ENCODE measurements around the gene PRKCA. TPM values are rescaled to one million over a fixed set of nuclear protein-coding genes. Genes with fewer than 3 reads are reported as not detected.

Gene PRKCA
- total and polyA plus RNA-seq, 9 of the 15 experiments (the other 6 are each of a cell fraction or from before 2014, with no cell fraction given) = 3.2 to 33.0 (median 17.8) TPM

GRCh38 chr17:66277191-66277590, 25.2 kb upstream of the PRKCA start:
- DNase-seq (ENCODE audit: extremely low read depth in 1 of 4, low spot score in 3 of 4) (no peak), ATAC-seq (no peak), FAIRE-seq (no peak)
- ChIA-PET CTCF (ENCODE audit: low intra/inter-chr PET ratio) (interaction anchor here (0.8 kb wide), 1 partner anchor 22 kb away, joined by 3 read pairs; no protein-coding TSS in a partner anchor), POLR2A (interaction anchor here (1.2 kb wide), 1 partner anchor 16 kb away, joined by 3 read pairs; no protein-coding TSS in a partner anchor)
- H3K79me2 ChIP-seq (ENCODE audit: control insufficient read depth, insufficient read depth, low read length) = no peaks in the 10 kb centered on the region
- H4K20me1 ChIP-seq (replicated peaks; ENCODE audit: control insufficient read depth, insufficient read depth, low read length) = peaks cover 2% of the 10 kb centered on the region; the same call in 1 of the 2 replicates
- WGBS (ENCODE audit: insufficient coverage, low coverage, missing lambda C conversion rate) = 9% methylated on average over 2 of the region's 2 CpGs
- no peak overlapping the region for H3K4me3 ChIP-seq
- peaks cover 0 to 28% of the 10 kb centered on the region in 2 experiments; a peak in 4 of 5 replicates for H3K4me1 ChIP-seq (replicated peaks in 1 of 2; ENCODE audit: control insufficient read depth in 2 of 2, insufficient read depth in 2 of 2, low read length in 2 of 2)
- H2AFZ ChIP-seq (ENCODE audit: low read depth, low read length) = no peak overlapping the region
- H3K9me3 ChIP-seq (replicated peaks; ENCODE audit: control insufficient read depth, insufficient read depth, low read depth, low read length) = no peaks in the 10 kb centered on the region
- H3K27ac ChIP-seq (ENCODE audit: extremely low read depth, low read depth, low read length) = no peak overlapping the region
- H3K9ac ChIP-seq (ENCODE audit: insufficient read depth in 1 of 2, low read depth in 2 of 2, low read length in 2 of 2) = no peak overlapping the region
- in situ Hi-C loops (cut with MboI) (no loop called here), intact Hi-C loops (cut with micrococcal nuclease) (no loop called here)
- no TSS peak for BruUV-seq (replicated peaks)
- H3K9me1 ChIP-seq (ENCODE audit: control insufficient read depth, insufficient read depth, low read length) = no peaks in the 10 kb centered on the region
- H3K27me3 ChIP-seq (ENCODE audit: control insufficient read depth in 2 of 2, insufficient read depth in 2 of 2, low read length in 2 of 2) = no peaks in the 10 kb centered on the region
- no peaks in the 10 kb centered on the region for H3K36me3 ChIP-seq (ENCODE audit: control insufficient read depth, insufficient read depth, low read length)
- no peak overlapping the region for H3K4me2 ChIP-seq (ENCODE audit: insufficient read depth, low read length)
- TF ChIP-seq YY1 (IDR thresholded peaks at IDR 0.05; ENCODE audit: borderline replicate concordance in 1 of 3, control insufficient read depth in 1 of 3, extremely low read depth in 1 of 3, insufficient read depth in 3 of 3, insufficient read length in 1 of 3, insufficient replicate concordance in 2 of 3, low read depth in 1 of 3, low read length in 2 of 3) (no peak), ZBTB12 (CRISPR knock-in tag; IDR thresholded peaks at IDR 0.05) (no peak), FOXJ3 (CRISPR knock-in tag; IDR thresholded peaks at IDR 0.05) (no peak), ARHGAP35 (IDR thresholded peaks at IDR 0.05; ENCODE audit: partially characterized antibody) (no peak), POLR2A (conservative IDR thresholded peaks at IDR 0.05) (no peak), HNRNPK (IDR thresholded peaks at IDR 0.05; ENCODE audit: low read depth, low read length, poor library complexity, severe bottlenecking) (no peak), POU5F1 (IDR thresholded peaks at IDR 0.05; ENCODE audit: borderline replicate concordance, low read depth, low read length, partially characterized antibody) (no peak), ZNF263 (CRISPR knock-in tag; IDR thresholded peaks at IDR 0.05; ENCODE audit: borderline replicate concordance) (no peak)
- TF ChIP-seq, protein P1, sequence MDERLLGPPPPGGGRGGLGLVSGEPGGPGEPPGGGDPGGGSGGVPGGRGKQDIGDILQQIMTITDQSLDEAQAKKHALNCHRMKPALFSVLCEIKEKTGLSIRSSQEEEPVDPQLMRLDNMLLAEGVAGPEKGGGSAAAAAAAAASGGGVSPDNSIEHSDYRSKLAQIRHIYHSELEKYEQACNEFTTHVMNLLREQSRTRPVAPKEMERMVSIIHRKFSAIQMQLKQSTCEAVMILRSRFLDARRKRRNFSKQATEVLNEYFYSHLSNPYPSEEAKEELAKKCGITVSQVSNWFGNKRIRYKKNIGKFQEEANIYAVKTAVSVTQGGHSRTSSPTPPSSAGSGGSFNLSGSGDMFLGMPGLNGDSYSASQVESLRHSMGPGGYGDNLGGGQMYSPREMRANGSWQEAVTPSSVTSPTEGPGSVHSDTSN (CRISPR knock-in tag; IDR thresholded peaks at IDR 0.05; ENCODE audit: low read depth) = no peak
- TF ChIP-seq, protein P1 (tag; conservative IDR thresholded peaks at IDR 0.05; ENCODE audit: low read depth) = no peak

All from K562 (cell line).